ENCODE results near the gene DIAPH2.

DNA sequence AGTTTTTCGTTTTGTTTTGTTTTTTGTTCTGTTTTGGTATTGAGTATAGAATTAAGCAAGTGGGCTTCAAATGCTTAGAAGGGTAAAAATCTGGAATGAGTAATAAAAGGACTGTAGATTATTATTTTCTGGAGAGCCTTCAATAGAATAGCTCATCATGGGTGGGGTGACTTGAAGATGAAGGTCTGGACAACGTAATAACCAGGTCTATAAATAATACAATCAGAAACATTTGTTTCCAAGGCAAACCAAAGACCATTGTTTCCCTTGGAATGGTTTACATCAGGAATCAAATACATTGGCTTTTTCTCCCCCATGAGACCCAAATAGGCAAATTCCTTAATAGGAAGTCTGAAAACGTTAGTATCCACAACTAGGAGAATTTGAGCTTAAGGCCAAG is 920.6 kb downstream of the DIAPH2 start:
- no peak for TF ChIP-seq TAF1 (IDR thresholded peaks at IDR 0.05; ENCODE audit: low read depth, low read length)
- TF ChIP-seq POLR2A (IDR thresholded peaks at IDR 0.05; ENCODE audit: low read depth, low read length) = no peak

All from GM12891 (cell line).